GM19455 (cell line): ENCODE data around the gene PLEKHS1.

ENCODE experiments used
- ATAC-seq: cut with Tn5 transposase; IDR thresholded peaks from one replicate; pipeline ENCODE4 v1.9.1; 2021; ENCODE audit not compliant: unreplicated experiment

PLEKHS1 gene

GRCh38 chr10:113751181-113751732 lies at the start of gene PLEKHS1:
Gene PLEKHS1, plus strand, starts transcription at chr10:113751682. Its CDS starts 3,596 bp downstream, at chr10:113755278.
- no peak for ATAC-seq

GRCh38 chr10:113704637-113705343 lies 46.7 kb upstream of the PLEKHS1 start:
- no peak for ATAC-seq

GRCh38 chr10:113705344-113705652 lies 46.2 kb upstream of the PLEKHS1 start:
- no peak for ATAC-seq

GRCh38 chr10:113706623-113707022 lies 44.9 kb upstream of the PLEKHS1 start:
- no peak for ATAC-seq

GRCh38 chr10:113708640-113709039 lies 42.8 kb upstream of the PLEKHS1 start:
- no peak for ATAC-seq

GRCh38 chr10:113709221-113709838 lies 42.2 kb upstream of the PLEKHS1 start:
- no peak for ATAC-seq

GRCh38 chr10:113711142-113711541 lies 40.3 kb upstream of the PLEKHS1 start:
- ATAC-seq, result no peak

- ATAC-seq, result no peak
These were observed 39.5 kb upstream of the PLEKHS1 start for GRCh38 chr10:113712024-113712423.

GRCh38 chr10:113712755-113713639 lies 38.5 kb upstream of the PLEKHS1 start:
- no peak for ATAC-seq

GRCh38 chr10:113713640-113713982 lies 37.9 kb upstream of the PLEKHS1 start:
- no peak for ATAC-seq

- ATAC-seq, result no peak
These were observed 35.2 kb upstream of the PLEKHS1 start for GRCh38 chr10:113716109-113716910.

GRCh38 chr10:113718969-113719822 lies 32.3 kb upstream of the PLEKHS1 start:
- no peak for ATAC-seq

GRCh38 chr10:113720386-113720785 lies 31.1 kb upstream of the PLEKHS1 start:
- ATAC-seq, result no peak

- ATAC-seq, result no peak
These were observed 19.2 kb upstream of the PLEKHS1 start for GRCh38 chr10:113732160-113732881.

GRCh38 chr10:113732966-113733365 lies 18.5 kb upstream of the PLEKHS1 start:
- no peak for ATAC-seq

- ATAC-seq, result no peak
These were observed 17.8 kb upstream of the PLEKHS1 start for GRCh38 chr10:113733635-113734034.

- ATAC-seq, result no peak
These were observed 15.6 kb upstream of the PLEKHS1 start for GRCh38 chr10:113735913-113736312.

- ATAC-seq, result no peak
These were observed 14.9 kb upstream of the PLEKHS1 start for GRCh38 chr10:113736576-113736975.

- no peak for ATAC-seq
These were observed 12.5 kb upstream of the PLEKHS1 start for GRCh38 chr10:113739031-113739430.
